Measurements from ENCODE around the gene MASP2. TPM values are rescaled to one million over a fixed set of nuclear protein-coding genes. Genes with fewer than 3 reads are reported as not detected.
"Not testable (repeated sequence)": the region's sequence is repeated elsewhere in the genome, so short reads cannot be mapped to it uniquely, and the experiment has no call there.

The MASP2 gene
- total and polyA plus RNA-seq, 2 donors (not counting 1 experiment from before 2014, with no cell fraction given) = 0.06 TPM; not detected in 1

- CTCF ChIA-PET = interaction anchor here (2.1 kb wide), 1 partner anchor 14 kb away, joined by 12 read pairs; no protein-coding TSS in a partner anchor
- Histone ChIP-seq H3K27ac (ENCODE audit: low read length in 2 of 2) (no peak overlapping the region), H4K20me1 (ENCODE audit: control insufficient read depth, insufficient read depth, low read length, poor library complexity, severe bottlenecking) (no peaks in the 10 kb centered on the region), H3K9ac (ENCODE audit: low read length) (no peak overlapping the region), H3K36me3 (replicated peaks in 1 of 2; ENCODE audit: control extremely low read depth in 1 of 2, control insufficient read depth in 1 of 2, extremely low read depth in 1 of 2, insufficient read depth in 2 of 2, low read length in 1 of 2) (peaks cover 0 to 6% of the 10 kb centered on the region in 2 experiments), H3K4me2 (replicated peaks; ENCODE audit: low read depth, low read length, poor library complexity, severe bottlenecking) (no peak overlapping the region), H3K4me3 (ENCODE audit: control extremely low read depth in 1 of 5, extremely low read depth in 1 of 5, insufficient read depth in 1 of 5, low read depth in 2 of 5, low read length in 4 of 5) (no peak overlapping the region), H3K4me1 (ENCODE audit: control insufficient read depth in 2 of 2, insufficient read depth in 2 of 2, low read length in 2 of 2) (peaks cover 0 to 7% of the 10 kb centered on the region in 2 donors), H3K9me3 (ENCODE audit: control extremely low read depth in 1 of 3, control insufficient read depth in 2 of 3, insufficient read depth in 1 of 3, low read length in 2 of 3) (no peaks in the 10 kb centered on the region), H3K27me3 (replicated peaks in 1 of 4; ENCODE audit: control extremely low read depth in 1 of 4, control insufficient read depth in 3 of 4, insufficient read depth in 4 of 4, low read length in 3 of 4) (no peaks in the 10 kb centered on the region), H3K79me2 (ENCODE audit: control insufficient read depth, insufficient read depth, low read length) (no peaks in the 10 kb centered on the region), H2AFZ (ENCODE audit: insufficient read depth, low read depth, low read length, poor library complexity, severe bottlenecking) (peak overlapping the region; percentile 44)
- H3K27ac Mint-ChIP-seq = no peak overlapping the region
- peak overlapping the region; percentile 29 for H3K4me3 Mint-ChIP-seq
- POLR2A ChIA-PET = no interaction called here
- DNase-seq = no peak
- H3K27me3 Mint-ChIP-seq = no peaks in the 10 kb centered on the region
- intact Hi-C loops (cut with micrococcal nuclease) = no loop called here
- TF ChIP-seq EZH2 (IDR thresholded peaks at IDR 0.05; ENCODE audit: borderline replicate concordance, insufficient read depth, low read depth, low read length, poor library complexity, severe bottlenecking) (no peak), CTCF (IDR thresholded peaks at IDR 0.05) (no peak)
- H3K9me3 Mint-ChIP-seq (ENCODE audit: insufficient read depth) = no peaks in the 10 kb centered on the region
- WGBS (ENCODE audit: insufficient coverage) = 51% methylated on average over 14 of the region's 19 CpGs
- ATAC-seq (ENCODE audit: low read depth) = no peak
- peaks cover 12% of the 10 kb centered on the region for H3K4me1 Mint-ChIP-seq
Measured at GRCh38 chr1:11051781-11052511, 4.9 kb upstream of the MASP2 start.

- CTCF ChIA-PET = interaction anchor here (2.1 kb wide), 1 partner anchor 14 kb away, joined by 12 read pairs; no protein-coding TSS in a partner anchor
- intact Hi-C loops (cut with micrococcal nuclease); H3K4me3 Mint-ChIP-seq; H3K27ac ChIP-seq (ENCODE audit: low read length in 2 of 2); H3K79me2 ChIP-seq (ENCODE audit: control insufficient read depth, insufficient read depth, low read length); H2AFZ ChIP-seq (ENCODE audit: insufficient read depth, low read depth, low read length, poor library complexity, severe bottlenecking); H3K27ac Mint-ChIP-seq; DNase-seq; H3K36me3 ChIP-seq (replicated peaks in 1 of 2; ENCODE audit: control extremely low read depth in 1 of 2, control insufficient read depth in 1 of 2, extremely low read depth in 1 of 2, insufficient read depth in 2 of 2, low read length in 1 of 2); H3K9ac ChIP-seq (ENCODE audit: low read length); H3K27me3 ChIP-seq (replicated peaks in 1 of 4; ENCODE audit: control extremely low read depth in 1 of 4, control insufficient read depth in 3 of 4, insufficient read depth in 4 of 4, low read length in 3 of 4); ATAC-seq (ENCODE audit: low read depth); H3K9me3 Mint-ChIP-seq (ENCODE audit: insufficient read depth); H3K9me3 ChIP-seq (ENCODE audit: control extremely low read depth in 1 of 3, control insufficient read depth in 2 of 3, insufficient read depth in 1 of 3, low read length in 2 of 3); H4K20me1 ChIP-seq (ENCODE audit: control insufficient read depth, insufficient read depth, low read length, poor library complexity, severe bottlenecking); H3K27me3 Mint-ChIP-seq; POLR2A ChIA-PET; H3K4me1 ChIP-seq (ENCODE audit: control insufficient read depth in 2 of 2, insufficient read depth in 2 of 2, low read length in 2 of 2); H3K4me3 ChIP-seq (ENCODE audit: control extremely low read depth in 1 of 5, extremely low read depth in 1 of 5, insufficient read depth in 1 of 5, low read depth in 2 of 5, low read length in 4 of 5); H3K4me2 ChIP-seq (replicated peaks; ENCODE audit: low read depth, low read length, poor library complexity, severe bottlenecking): not testable (repeated sequence)
- peaks cover 12% of the 10 kb centered on the region for H3K4me1 Mint-ChIP-seq
- 90% methylated on average over 2 of the region's 10 CpGs for WGBS (ENCODE audit: insufficient coverage)
Measured at GRCh38 chr1:11051121-11051520, 4.1 kb upstream of the MASP2 start.
